NCI-H446 treated with DMSO at 0.1 percent for 48 hours (cell line): ENCODE measurements around the gene SMNDC1.
"Not testable (repeated sequence)": the region's sequence is repeated elsewhere in the genome, so short reads cannot be mapped to it uniquely, and the experiment has no call there.

Experiments used
- DNase-seq: peaks from one replicate; lab custom pipeline; 2025; lab: John Stamatoyannopoulos, UW

SMNDC1 gene

GRCh38 chr10:110284262-110284661 lies 20.5 kb downstream of the SMNDC1 start:
- DNase-seq, result no peak

GRCh38 chr10:110279407-110279986 lies 25.2 kb downstream of the SMNDC1 start:
- DNase-seq, result peak; percentile 33

- no peak for DNase-seq
Measured at GRCh38 chr10:110278562-110279406, 25.9 kb downstream of the SMNDC1 start.

GRCh38 chr10:110277591-110277990 lies 27.1 kb downstream of the SMNDC1 start:
- no peak for DNase-seq

- no peak for DNase-seq
Measured at GRCh38 chr10:110276603-110277002, 28.1 kb downstream of the SMNDC1 start.

GRCh38 chr10:110275128-110275729 lies 29.5 kb downstream of the SMNDC1 start:
- peak; percentile 55 for DNase-seq

- DNase-seq, result no peak
Measured at GRCh38 chr10:110274647-110275046, 30.1 kb downstream of the SMNDC1 start.

- DNase-seq, result no peak
Measured at GRCh38 chr10:110274072-110274627, 30.6 kb downstream of the SMNDC1 start.

- peak; percentile 45 for DNase-seq
Measured at GRCh38 chr10:110273474-110273873, 31.2 kb downstream of the SMNDC1 start.

GRCh38 chr10:110272995-110273394 lies 31.7 kb downstream of the SMNDC1 start:
- DNase-seq, result not testable (repeated sequence)

- DNase-seq, result peak; percentile 61
Measured at GRCh38 chr10:110269374-110270318, 35.1 kb downstream of the SMNDC1 start.

GRCh38 chr10:110268971-110269370 lies 35.7 kb downstream of the SMNDC1 start:
- DNase-seq, result peak; percentile 41

- no peak for DNase-seq
Measured at GRCh38 chr10:110268442-110268841, 36.3 kb downstream of the SMNDC1 start.

GRCh38 chr10:110267276-110267675 lies 37.4 kb downstream of the SMNDC1 start:
- DNase-seq, result peak; percentile 33

- no peak for DNase-seq
Measured at GRCh38 chr10:110265573-110266193, 39.0 kb downstream of the SMNDC1 start.

GRCh38 chr10:110263164-110263563 lies 41.6 kb downstream of the SMNDC1 start:
- no peak for DNase-seq

- DNase-seq, result no peak
Measured at GRCh38 chr10:110260746-110261477, 43.8 kb downstream of the SMNDC1 start.

- no peak for DNase-seq
Measured at GRCh38 chr10:110259317-110259716, 45.4 kb downstream of the SMNDC1 start.

GRCh38 chr10:110258542-110258941 lies 46.2 kb downstream of the SMNDC1 start:
- no peak for DNase-seq

GRCh38 chr10:110254467-110254866 lies 50.3 kb downstream of the SMNDC1 start:
- no peak for DNase-seq
